Natural killer cell (primary cell): ENCODE results near the gene FLRT1. TPM values are rescaled to one million over a fixed set of nuclear protein-coding genes. Genes with fewer than 3 reads are reported as not detected.

Experiments used
- ATAC-seq, 3 donors: fragments of 150-1000 bp in 2 of 3; fragments of 200-7000 bp in 1 of 3; cut with Tn5 transposase; 1 replicate in 1 of 3; 2 replicates in 2 of 3; pipeline ENCODE4 v1.10.0; 2021; ENCODE audit warnings: mild to moderate bottlenecking in 2 of 3, moderate library complexity in 2 of 3
- DNase-seq, 2 donors: peaks; one replicate each; pipeline versions ENCODE4 v3.0.0 to v3.0.0-alpha.2; 2013 to 2021; ENCODE audit warnings: mixed read lengths in 1 of 2
- H3K27ac ChIP-seq: one replicate; pipeline ENCODE4 v1.5.1; 2013; ENCODE audit warnings: mild to moderate bottlenecking, low read length
- H3K27me3 ChIP-seq: one replicate; pipeline ENCODE4 v1.6.1; 2013; ENCODE audit warnings: low read length; ENCODE audit not compliant: control insufficient read depth, insufficient read depth
- H3K36me3 ChIP-seq: one replicate; pipeline ENCODE4 v1.6.1; 2013; ENCODE audit warnings: low read length; ENCODE audit not compliant: control insufficient read depth, insufficient read depth
- H3K4me1 ChIP-seq: one replicate; pipeline ENCODE4 v1.6.1; 2013; ENCODE audit warnings: low read length; ENCODE audit not compliant: control insufficient read depth, insufficient read depth
- H3K4me3 ChIP-seq: one replicate; pipeline ENCODE4 v1.5.1; 2013; ENCODE audit warnings: low read length
- H3K9me3 ChIP-seq: one replicate; pipeline ENCODE4 v1.6.1; 2013; ENCODE audit warnings: low read length; ENCODE audit not compliant: control insufficient read depth, insufficient read depth
- H3K27ac Mint-ChIP-seq, 2 donors: one replicate each; pipeline ENCODE4 v1.8.0; 2022; ENCODE audit warnings: mild to moderate bottlenecking in 2 of 2, mixed read lengths in 2 of 2, moderate library complexity in 1 of 2
- H3K27me3 Mint-ChIP-seq, 2 donors: one replicate each; pipeline ENCODE4 v1.8.0; 2022; ENCODE audit warnings: low read depth in 2 of 2, mixed read lengths in 2 of 2
- H3K36me3 Mint-ChIP-seq: one replicate; pipeline ENCODE4 v1.8.0; 2022; ENCODE audit warnings: mixed read lengths
- H3K4me1 Mint-ChIP-seq, 2 donors: one replicate each; pipeline ENCODE4 v1.8.0; 2022; ENCODE audit warnings: mixed read lengths in 2 of 2
- H3K4me3 Mint-ChIP-seq: one replicate; pipeline ENCODE4 v1.8.0; 2022; ENCODE audit warnings: mild to moderate bottlenecking, moderate library complexity, mixed read lengths
- H3K9me3 Mint-ChIP-seq, 2 donors: one replicate each; pipeline ENCODE4 v1.8.0; 2022; ENCODE audit warnings: mixed read lengths in 2 of 2
- WGBS: methylation state at CpG from one replicate; pipeline ENCODE4 v1.1.7; 2013; ENCODE audit warnings: missing lambda C conversion rate; ENCODE audit not compliant: insufficient coverage; 5-methylcytosine and 5-hydroxymethylcytosine counted together
- intact Hi-C: fragments of 100-400 bp; cut with micrococcal nuclease; formaldehyde crosslinking; loops from one replicate; pipeline ENCODE4 v1.14.2; 2022
- total RNA-seq, 4 donors: library from RNA; stranded (reverse); fragments of 120-200 nt in 1 of 4; gene quantifications; one replicate each; pipeline versions ENCODE4 v1.2.3 to v1.2.4, GENCODE V29; 2013 to 2022
- TF ChIP-seq, protein P1 (sequence below): fragments of 200-600 bp; IDR thresholded peaks from one replicate; pipeline ENCODE4 v1.8.0; 2022; ENCODE audit warnings: antibody characterized with exemption

The FLRT1 gene
- total RNA-seq, 3 donors from 2014 or later (not counting 1 experiment from before 2014, with no cell fraction given): not detected

DNA sequence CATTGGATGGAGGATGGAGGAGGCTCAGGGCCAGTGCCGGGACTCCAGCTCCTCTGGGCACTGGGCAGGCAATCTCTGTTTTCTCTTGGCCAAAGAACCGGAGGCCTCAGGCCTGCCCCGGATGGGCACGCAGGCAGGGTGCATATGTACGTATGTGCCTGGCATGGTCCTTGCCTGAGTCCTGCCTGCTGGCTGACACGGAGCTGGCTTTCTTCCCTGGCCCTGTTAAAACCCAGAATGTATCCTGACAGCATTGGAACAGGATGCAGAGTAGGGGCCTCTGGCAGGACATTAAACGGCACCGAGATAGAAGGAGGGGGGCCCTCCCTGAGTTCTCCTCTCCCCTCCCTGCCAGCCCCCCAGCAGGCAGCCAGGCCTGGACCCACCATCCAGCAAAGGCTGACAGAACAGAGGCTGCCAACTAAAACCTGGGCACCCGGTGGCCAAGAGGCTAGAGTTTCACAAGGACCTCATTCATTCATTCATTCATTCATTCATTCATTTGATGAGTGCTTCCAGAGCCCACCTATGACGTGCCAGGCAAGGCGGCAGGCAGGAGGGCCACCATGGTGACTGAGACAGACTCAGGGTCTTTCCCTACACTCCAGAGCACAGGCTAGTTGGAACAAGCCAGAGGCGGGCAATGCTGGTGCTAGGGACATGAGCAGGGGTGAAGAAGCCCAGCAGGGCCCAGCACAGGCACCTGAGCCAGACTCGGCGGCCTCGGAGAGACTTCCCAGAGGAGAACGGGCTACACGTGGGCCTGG, 28.8 kb downstream of the FLRT1 start:
- no peaks in the 10 kb centered on the region for H3K9me3 Mint-ChIP-seq
- H3K4me3 ChIP-seq: no peak overlapping the region
- H3K27ac Mint-ChIP-seq: no peak overlapping the region
- no peaks in the 10 kb centered on the region for H3K36me3 Mint-ChIP-seq
- ATAC-seq (no peak), DNase-seq (no peak)
- H3K4me1 ChIP-seq: peaks cover 12% of the 10 kb centered on the region
- H3K9me3 ChIP-seq: no peaks in the 10 kb centered on the region
- H3K36me3 ChIP-seq: no peaks in the 10 kb centered on the region
- H3K27me3 ChIP-seq: peaks cover 15% of the 10 kb centered on the region
- peaks cover 6 to 16% of the 10 kb centered on the region in 2 donors for H3K27me3 Mint-ChIP-seq
- peaks cover 6 to 7% of the 10 kb centered on the region in 2 donors for H3K4me1 Mint-ChIP-seq
- no peak overlapping the region for H3K4me3 Mint-ChIP-seq
- WGBS: 96% methylated on average over 17 of the region's 17 CpGs
- TF ChIP-seq, protein P1, sequence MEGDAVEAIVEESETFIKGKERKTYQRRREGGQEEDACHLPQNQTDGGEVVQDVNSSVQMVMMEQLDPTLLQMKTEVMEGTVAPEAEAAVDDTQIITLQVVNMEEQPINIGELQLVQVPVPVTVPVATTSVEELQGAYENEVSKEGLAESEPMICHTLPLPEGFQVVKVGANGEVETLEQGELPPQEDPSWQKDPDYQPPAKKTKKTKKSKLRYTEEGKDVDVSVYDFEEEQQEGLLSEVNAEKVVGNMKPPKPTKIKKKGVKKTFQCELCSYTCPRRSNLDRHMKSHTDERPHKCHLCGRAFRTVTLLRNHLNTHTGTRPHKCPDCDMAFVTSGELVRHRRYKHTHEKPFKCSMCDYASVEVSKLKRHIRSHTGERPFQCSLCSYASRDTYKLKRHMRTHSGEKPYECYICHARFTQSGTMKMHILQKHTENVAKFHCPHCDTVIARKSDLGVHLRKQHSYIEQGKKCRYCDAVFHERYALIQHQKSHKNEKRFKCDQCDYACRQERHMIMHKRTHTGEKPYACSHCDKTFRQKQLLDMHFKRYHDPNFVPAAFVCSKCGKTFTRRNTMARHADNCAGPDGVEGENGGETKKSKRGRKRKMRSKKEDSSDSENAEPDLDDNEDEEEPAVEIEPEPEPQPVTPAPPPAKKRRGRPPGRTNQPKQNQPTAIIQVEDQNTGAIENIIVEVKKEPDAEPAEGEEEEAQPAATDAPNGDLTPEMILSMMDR: no peak
- intact Hi-C loops: no loop called here
- H3K27ac ChIP-seq: no peak overlapping the region

DNA sequence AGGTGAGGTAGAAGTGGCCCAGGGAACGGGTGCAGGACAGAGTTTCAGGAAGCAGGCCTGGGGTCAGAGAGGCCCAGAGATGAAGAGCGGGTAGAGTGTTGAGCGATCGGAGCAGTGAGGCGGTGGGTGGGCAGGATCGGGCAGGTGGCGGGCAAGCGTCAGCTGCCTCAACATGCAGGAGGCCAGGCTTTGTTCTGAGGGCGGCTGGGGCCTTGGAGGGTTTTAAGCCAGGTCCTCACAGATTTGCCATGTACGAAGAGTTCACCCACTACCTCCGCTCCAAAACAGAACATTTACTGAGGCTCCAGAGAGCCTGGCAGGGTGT, 29.4 kb downstream of the FLRT1 start:
- Histone ChIP-seq H3K36me3 (no peaks in the 10 kb centered on the region), H3K27me3 (peaks cover 14% of the 10 kb centered on the region), H3K9me3 (no peaks in the 10 kb centered on the region), H3K4me3 (no peak overlapping the region), H3K27ac (no peak overlapping the region), H3K4me1 (peaks cover 12% of the 10 kb centered on the region)
- TF ChIP-seq, protein P1: no peak
- H3K9me3 Mint-ChIP-seq: no peaks in the 10 kb centered on the region
- H3K27ac Mint-ChIP-seq: no peak overlapping the region
- no peak for DNase-seq
- WGBS: 94% methylated on average over 11 of the region's 11 CpGs
- intact Hi-C loops: no loop called here
- H3K36me3 Mint-ChIP-seq: no peaks in the 10 kb centered on the region
- no peak overlapping the region for H3K4me3 Mint-ChIP-seq
- ATAC-seq: no peak
- H3K27me3 Mint-ChIP-seq: peaks cover 6 to 16% of the 10 kb centered on the region in 2 donors
- peaks cover 6 to 7% of the 10 kb centered on the region in 2 donors for H3K4me1 Mint-ChIP-seq

DNA sequence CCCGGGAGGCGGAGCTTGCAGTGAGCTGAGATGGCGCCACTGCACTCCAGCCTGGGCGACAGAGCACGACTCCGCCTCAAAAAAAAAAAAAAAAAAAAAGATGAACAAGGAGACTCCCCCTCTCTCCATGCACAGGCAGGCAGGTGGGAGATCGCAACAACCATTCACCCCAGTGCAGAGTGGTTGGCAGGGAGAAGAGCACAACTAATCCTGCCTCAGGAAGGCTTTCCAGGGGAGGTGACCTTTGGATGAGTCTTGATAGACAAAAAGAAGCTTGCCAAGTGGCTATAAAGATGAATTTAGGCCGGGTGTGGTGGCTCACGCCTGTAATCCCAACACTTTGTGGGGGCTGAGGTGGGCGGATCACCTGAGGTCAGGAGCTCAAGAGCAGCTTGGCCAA, 30.0 kb downstream of the FLRT1 start:
- no peaks in the 10 kb centered on the region for H3K9me3 Mint-ChIP-seq
- peaks cover 7% of the 10 kb centered on the region for H3K4me1 ChIP-seq
- H3K4me3 ChIP-seq: no peak overlapping the region
- intact Hi-C loops: no loop called here
- H3K36me3 ChIP-seq: no peaks in the 10 kb centered on the region
- H3K4me3 Mint-ChIP-seq: no peak overlapping the region
- DNase-seq: no peak
- TF ChIP-seq, protein P1: no peak
- peaks cover 6 to 7% of the 10 kb centered on the region in 2 donors for H3K4me1 Mint-ChIP-seq
- no peaks in the 10 kb centered on the region for H3K36me3 Mint-ChIP-seq
- WGBS: 97% methylated on average over 6 of the region's 10 CpGs
- H3K27ac Mint-ChIP-seq: no peak overlapping the region
- peaks cover 6 to 16% of the 10 kb centered on the region in 2 donors for H3K27me3 Mint-ChIP-seq
- H3K27ac ChIP-seq: no peak overlapping the region
- ATAC-seq: no peak
- H3K9me3 ChIP-seq: no peaks in the 10 kb centered on the region
- H3K27me3 ChIP-seq: peaks cover 11% of the 10 kb centered on the region
